Measurements from ENCODE around the gene PCDH9.

Gene PCDH9

DNA sequence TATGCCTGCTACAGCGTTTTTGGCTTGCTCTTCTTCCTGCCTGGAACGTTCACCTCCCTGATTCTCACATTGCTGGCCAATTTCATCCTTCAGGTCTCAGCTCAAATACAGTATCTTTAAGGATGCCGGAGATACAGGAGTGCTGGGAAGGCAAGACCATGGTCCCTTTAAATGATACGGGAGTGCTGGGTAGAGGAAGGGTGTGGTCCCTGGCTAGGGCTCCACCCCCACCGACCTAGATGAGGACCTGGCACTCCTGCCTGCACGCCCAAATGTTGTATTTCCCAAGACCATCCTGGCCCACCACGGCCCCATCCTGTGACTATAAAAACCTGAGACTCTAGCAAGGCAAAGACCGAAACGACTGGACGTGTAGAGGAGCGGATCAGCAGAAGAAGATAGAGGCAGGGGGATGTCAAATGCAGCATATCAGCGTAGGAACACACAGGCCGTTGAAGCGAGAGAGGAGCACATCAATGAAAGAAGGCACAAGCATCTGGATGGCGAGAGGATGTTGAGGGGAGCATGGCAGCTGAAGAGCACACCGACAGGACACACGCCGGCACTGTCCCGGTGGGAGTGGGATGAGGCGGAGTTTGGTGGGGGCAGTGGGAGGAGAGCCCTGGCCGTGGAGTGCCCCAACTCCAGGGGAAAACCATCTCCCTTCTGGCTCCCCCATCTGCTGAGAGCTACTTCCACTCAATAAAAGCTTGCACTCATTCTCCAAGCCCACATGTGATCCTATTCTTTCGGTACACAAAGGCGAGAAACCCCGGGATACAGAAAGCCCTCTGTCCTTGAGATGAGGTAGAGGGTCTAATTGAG is 74.0 kb downstream of the PCDH9 start:
- no peak for DNase-seq

DNA sequence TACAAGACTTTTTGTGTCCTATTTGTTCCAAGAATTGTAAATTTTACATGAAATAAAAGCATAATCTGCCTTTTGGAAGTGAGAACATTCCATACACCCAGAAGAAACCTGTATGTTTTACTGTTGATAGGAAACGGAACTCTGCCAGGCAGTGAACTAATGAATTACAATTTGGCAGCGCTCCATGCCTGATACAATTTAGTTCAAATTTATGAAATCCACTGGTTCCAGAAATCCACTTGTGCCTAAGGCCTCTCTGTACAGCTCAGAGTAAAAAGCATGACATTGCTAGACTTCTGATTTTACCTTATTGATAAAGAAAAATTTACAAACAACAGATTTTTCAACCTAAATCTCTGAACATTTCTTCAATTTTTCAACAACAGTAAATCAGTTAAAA is 78.1 kb downstream of the PCDH9 start:
- no peak for DNase-seq

DNA sequence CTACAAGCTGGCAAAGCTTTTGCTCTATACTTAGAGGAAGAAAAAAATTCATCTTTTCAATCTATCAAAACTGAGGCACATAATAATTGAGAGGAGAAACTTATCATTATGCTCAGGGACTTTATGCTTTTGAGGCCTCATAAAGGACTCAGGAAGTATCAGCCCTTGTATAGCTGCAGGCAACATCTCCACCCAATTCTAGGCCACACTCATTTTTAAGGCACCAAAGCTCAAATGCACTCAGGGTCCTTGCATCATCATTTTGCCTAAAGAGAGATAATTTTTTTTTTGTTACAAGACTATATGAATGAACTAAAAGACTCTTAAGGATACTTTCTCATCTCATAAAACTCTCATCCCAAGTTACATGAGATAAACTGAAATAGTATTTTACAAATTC is 78.5 kb downstream of the PCDH9 start:
- DNase-seq = no peak

DNA sequence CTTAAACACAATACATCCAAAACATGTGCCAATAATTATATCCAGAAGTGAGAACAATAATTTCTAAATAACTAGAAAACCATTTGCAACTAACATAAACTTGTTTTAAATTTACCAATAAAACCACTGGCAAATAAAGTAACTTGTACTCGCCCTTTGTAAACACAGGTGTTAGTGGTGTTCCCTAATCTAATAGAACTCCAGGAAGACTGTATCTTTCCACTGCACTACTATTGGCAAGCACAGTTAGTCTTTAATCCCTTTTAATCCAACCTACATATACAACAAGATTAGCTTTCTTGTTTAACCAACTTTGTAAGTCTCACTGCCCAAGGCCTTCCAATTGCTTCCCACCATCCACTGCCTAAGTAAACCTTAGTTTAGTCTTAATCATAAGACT is 79.5 kb downstream of the PCDH9 start:
- no peak for DNase-seq

DNA sequence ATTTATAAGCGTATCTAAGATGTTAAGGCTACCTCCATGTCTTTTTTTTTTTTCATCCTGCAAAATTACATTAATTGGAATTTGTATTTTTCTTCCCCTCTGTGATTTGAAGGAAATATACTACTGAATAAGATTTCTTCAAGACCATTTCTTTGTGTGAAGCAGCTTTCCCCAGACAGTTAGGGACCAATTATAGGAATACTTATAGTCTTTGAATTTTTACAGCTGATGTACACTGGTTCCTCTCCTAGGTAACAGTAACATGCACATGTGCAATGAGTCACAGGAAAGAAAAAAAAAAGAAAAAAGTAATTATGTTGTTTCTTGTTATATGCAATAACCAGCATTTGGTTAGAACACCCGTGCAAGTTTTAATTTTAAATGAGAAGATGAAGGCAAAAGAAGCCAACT is 82.0 kb downstream of the PCDH9 start:
- no peak for DNase-seq

DNA sequence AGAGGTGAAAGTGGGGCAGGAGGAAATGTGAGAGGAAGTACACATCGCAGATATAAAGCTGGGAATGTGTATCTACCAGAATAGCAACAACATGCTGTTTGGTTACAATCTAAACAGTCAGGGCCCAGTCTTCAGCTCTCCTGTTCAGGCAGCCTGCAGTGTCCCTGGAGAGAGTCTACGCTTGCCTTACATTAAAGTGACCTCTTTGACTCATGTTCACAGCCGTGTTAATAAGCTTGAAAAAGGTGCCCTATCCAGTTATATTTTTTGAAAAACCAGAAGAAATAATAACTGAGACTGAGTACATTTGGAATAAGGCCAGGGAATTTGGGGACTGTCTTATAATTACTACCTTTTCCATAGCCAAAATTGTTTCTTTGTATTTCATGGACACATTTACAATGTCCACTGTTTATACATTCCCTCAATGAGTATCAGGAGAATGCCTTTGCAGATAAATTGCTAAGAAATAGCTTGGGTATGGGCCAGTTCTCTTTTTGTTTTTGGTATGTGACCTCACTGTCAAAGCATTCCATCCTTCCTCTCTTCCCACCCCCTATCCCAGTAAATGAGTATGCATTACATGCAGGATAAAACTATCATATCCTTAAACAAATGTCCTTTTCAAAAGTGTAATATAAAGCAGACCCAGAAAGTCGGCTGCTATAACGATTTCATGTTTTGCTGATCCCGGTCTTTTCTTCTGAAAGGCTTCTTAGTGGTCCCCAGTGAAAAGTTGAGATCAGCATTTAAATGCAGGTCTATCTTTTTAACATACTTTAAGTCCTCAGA is 82.6 kb downstream of the PCDH9 start:
- DNase-seq = no peak

DNA sequence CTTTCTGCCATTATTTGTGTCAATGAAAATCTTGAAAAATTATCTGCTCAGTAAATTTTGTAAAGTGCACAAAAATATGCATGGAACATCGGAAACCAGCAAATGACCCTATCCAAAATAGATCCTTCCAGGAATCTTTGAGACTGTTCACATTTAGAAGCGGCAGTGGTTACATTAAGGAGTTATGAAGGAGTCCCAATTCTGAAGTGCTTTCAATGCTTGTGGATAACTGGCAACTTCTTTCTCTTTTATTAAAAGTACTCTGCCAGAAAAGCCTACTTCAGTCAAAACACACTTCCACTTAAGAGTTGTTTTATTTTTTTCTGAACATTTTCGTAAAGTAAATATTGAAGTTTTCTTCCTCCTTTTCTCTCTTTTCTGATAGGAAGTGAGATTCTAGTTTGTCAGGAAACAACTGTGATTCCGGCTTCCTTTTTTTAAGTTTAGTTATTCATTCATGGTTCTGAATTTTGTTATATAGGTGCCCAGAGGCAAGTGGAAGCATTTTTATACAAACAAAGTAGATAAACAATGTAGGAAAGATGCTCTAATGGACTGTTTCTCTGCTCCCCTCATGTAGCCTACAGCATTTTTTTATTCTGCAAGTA is 83.5 kb downstream of the PCDH9 start:
- no peak for DNase-seq

DNA sequence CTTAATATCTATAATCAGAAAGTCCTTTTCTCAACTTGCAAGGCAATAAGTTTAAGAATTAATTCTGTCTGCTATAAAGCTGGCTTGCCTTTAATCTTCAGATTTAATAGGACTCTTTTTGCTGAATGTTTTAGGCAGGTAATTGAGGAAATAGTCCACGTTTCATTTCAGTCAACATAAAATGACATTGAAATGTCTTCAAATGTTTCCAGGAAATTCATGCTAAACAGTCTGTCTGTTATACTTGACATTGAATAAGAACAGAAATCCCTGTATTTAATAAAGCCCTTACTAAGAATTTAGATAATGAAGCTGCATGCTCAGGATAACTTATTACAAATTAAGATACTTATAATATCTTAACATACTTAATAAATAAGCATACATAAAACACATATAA is 84.2 kb downstream of the PCDH9 start:
- DNase-seq = no peak

DNA sequence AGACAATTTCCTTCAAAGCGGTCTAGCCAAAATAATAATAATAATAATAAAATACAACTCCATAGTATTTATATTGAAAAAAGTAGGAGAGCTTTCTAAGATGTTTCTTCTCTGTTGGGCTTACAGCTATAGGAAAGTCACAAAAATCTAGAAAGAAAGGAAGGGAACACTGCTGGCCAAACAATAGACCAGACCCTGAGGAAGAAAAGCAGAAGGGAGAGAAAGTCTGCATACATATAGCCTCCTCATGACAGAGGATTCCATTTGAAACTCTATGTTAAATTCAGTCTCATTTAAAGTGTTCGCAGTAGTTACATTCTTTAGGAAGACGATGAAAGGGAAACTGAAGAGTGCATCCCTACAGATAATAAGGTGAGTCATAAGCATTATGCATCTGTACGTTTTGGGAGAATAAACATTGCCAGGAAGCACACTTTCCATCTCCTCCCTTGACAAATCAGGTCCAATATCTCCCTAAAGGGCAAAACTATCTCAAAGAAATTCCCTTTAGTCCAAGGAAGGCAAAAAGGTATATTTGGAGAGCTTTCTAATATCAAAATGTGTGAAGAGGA is 86.5 kb downstream of the PCDH9 start:
- DNase-seq = no peak

DNA sequence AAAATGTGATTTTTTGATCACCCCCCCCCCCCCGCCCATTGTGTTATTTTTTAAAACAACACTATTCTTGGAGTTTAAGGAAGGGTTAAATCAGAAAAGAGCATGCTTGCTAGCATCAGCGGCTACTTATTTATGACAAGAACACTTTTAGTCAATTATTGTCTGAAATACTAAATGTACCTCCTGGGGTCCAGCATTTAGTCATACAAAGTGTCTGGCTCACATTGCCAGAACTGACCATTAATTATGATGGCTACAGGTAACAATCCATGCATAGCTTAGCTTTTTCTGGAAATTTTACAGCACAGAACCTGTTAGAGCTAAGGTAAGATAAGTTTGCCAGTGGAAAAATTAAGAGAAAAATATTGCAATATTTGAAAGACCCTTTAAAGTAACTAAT is 90.1 kb downstream of the PCDH9 start:
- no peak for DNase-seq

DNA sequence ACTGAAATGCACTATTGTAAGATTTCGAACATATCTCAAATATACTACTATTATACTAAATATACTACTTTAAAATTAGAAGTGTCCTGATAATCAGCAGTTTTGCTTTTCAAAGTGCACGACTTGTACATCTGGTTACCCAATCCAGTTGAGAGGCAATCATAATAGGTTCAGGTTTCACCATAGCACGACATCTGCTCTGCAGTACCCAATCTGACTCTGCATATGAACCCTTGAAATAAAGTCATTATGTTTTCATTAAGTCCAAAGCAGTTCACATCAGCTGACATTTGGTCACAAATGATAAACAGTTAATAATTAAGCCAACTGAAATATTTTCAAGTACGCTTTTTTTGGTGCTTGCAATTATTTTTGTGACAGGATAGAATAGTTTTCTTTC is 90.6 kb downstream of the PCDH9 start:
- no peak for DNase-seq

DNA sequence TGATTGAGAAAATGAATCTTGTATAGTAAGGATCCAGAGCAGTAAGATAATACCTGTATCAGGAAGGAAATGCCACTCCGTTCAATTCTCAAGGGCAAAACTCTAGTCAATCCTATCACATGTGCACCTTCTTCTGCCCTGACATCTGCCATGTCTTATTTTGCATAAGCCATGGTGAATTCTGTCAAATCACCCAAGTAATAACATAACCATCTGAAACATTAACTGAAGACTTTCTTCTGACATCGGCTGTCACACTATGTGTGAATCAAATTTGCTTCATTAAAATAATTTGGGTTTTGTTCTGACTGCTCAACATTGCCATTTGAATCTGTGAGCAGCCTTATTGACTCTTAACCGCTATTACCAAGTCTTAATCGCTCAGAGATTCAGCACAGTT is 91.2 kb downstream of the PCDH9 start:
- no peak for DNase-seq

DNA sequence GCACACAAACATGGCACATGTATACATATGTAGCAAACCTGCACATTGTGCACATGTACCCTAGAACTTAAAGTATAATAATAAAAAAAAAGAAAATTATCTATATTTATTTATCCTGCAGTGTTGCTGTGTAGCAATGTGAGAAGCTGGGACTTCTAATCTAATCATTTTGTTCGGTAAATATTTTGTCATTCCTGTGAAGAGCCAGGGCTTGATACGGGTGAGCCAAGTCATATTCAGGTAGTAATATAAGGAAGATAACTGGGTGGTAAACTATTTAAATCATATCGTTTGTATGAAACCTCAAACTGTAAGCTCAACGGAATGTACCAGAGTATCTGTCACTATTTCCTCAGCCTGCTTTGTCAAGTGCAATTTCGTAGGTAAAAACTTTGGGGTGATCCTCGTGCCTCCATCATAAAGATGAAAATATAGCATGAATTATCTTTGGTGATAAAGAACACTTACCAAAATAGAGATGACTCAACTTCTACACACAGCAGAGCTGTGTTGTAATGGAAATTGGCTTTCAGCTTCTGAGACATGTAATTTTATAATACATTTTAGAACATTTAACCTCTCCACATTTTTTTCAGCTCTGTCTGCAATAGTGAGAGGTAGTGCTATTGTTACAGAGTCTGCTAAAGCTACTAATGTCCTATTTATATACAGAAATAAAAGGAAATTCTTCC is 92.9 kb downstream of the PCDH9 start:
- DNase-seq = no peak

DNA sequence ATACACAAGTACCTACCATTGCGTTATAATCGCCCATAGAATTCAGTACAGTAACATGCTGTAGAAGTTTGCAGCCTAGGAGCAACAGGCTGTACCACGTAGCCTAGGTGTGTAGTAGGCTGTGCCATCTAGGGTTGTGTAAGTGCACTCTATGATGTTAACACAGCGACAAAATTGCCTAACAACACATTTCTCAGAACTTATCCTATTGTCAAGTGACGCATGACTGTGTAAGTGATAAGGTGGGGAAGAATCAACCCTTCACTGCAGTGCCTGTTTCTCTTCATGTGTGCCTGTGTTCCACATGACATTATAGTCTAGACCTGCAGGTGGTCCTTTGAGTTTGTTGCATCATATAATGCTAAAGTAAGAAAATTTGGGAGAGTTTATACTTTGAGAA is 94.0 kb downstream of the PCDH9 start:
- DNase-seq = no peak

DNA sequence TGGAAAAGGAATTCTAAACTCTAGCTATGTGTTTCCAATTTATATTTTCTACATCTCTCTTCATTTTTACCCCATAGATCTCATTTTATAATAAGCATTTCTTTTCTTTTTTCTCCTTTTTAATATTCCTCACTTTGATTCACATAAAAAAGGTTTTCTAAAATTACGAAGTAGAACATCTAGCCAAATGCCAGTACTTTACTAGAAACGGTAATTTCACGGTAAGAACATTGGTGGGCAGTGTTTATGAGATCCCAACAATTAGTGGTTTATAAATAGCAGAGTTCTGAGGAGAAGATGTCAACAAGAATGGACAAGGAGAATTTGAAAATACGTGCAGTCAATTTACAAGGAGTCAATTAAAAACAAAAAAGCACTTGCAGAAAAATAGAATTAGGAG is 94.8 kb downstream of the PCDH9 start:
- no peak for DNase-seq

DNA sequence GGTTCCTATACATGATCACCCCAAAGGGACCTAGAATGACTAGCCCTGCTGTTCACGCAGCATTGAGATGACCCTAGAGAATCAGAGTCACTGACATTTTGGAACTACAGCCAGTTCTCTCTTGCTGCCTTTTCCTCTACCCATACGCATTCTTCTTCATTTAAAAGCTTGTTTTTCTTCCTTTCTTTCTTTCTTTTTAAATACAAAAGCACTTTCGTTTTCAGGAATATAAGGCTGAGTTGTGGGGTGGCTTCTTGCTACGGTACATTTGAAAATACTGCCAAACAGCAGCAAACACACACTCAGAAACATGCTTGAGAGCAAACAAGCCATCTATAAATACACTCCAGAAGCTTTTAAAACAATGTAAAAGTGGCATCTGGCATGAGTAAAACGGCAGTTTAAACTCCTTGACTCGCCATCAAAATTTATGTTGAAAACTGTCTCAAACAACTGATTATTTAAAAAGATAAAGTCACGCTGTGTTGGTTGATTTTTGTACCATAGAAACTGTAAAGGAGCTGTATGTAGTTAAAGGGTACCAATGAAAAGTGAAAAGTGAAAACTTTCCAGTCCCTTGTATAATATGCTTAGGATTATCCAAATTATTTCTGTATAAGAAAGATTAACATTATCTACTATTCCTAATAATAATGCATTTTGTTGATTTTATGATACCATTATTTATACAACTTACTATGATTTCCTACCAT is 95.6 kb downstream of the PCDH9 start:
- no peak for DNase-seq

DNA sequence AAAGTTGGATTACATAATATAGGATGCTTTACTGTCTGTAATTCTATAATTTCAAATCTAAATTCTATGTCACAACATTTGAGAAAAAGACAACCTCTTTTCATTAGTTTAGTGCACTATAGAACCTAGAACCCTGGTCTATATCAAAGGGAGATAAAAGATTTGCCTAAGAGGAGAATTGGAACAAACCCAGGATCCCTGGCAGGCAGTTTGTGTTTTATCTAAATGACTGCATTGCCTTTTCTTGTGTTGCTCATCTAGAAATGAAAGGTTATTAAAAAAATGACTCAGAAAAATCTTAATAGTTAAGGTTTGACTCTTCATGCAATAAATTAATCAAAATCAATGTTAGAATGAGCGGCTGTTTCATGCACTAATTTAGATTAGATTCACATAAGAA is 96.7 kb downstream of the PCDH9 start:
- DNase-seq = no peak

DNA sequence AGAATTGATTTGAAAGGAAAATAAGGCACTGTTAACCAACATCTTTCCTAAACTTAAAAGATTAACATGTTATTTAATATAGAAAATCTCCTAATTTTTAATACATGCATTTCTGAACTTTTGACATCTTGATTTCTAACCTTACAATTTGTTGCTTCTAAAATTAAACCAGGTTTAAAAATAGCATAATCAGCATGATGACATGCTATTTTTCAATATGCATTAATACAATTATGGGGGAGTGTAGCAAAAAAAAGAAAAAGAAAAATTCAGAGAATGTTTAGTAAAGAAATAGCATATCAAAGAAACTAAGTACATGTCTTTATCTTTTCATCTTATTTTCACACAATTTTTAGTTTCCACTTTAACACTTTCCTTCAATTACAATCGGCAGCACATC is 98.7 kb downstream of the PCDH9 start:
- no peak for DNase-seq

DNA sequence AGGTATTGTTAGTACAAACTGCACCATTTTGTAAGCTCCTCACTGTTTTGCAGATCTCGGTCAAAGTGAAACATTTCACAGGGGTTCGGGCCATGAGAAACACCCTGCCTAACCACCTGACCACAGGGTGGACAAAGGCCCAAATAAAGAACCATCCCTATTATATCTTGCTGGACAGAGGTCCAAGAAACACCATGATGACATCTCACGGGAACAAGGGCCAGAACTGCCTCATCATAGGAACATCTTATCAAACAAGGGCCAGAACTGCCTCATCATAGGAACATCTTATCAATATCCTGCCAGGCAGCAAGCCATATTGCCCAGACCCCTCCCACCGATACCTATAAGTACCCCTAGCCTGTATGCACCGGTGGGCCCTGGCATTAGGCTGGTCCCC is 99.7 kb downstream of the PCDH9 start:
- DNase-seq = no peak

DNA sequence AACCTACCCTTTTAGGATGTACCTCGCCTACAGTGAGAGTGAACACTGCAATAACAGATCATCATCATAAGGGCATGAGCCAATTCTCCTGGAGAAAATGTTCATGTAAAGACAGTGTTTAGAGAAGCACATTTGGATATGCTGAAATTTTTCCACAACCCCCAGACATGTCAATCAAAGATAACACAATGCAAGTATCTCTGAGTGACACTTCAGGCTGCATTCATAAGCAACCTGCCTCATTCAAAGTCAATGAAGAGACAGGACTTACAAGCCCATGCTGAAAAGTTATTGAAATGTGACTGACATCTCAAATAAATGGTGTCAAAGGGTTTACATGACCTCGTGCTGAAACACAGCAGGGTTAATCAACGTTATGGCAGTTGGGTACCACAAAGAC is 102.0 kb downstream of the PCDH9 start:
- DNase-seq = no peak

DNA sequence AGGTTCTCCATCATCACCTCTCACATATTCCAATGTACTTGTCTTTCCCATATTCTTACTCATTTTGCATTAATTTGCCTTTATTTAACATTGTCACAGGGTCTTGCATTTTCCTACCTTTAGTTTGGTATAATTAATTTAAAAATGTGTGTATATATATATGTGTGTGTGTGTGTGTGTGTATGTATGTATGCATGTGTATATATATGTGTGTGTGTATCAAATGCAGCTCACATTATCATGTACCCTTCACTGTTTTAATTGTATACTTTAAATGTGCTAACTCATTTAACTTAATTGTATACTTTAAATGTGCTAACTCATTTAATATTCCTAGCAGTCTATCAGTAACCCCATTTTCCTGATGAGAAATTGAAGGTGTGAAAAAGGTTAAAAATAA is 104.5 kb downstream of the PCDH9 start:
- no peak for DNase-seq

DNA sequence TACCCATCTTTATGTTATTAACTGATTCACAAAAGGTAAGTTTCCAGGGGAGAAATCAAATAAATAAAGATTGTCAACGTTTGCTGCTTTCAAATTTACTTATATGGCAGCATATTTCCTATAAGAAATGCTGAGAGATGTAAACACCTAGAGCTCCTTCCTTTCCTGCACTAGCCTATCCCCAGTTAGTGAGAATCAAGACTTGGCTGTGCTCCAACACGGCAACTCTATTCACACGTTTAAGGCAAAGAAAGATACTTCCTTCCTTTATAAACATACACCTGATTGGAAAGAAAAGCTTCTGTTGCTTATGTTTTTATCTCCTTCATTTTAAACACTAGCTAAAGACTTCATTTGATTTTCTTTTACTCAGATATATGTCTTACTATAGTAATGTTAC is 107.0 kb downstream of the PCDH9 start:
- no peak for DNase-seq
